Activated B cell treated with CpG ODN at 0.5 μM for 24 hours (primary cell): ENCODE measurements around the gene GNA14. TPM values are rescaled to one million over a fixed set of nuclear protein-coding genes. Genes with fewer than 3 reads are reported as not detected.

ENCODE experiments used
- ATAC-seq: fragments of 200-7000 bp; cut with Tn5 transposase; one replicate; pipeline ENCODE4 v1.10.0; 2021; ENCODE audit warnings: low read depth, mild to moderate bottlenecking, moderate library complexity
- CTCF ChIA-PET: fragments of 350-600 bp; sonication (Branson Sonifier 250); formaldehyde crosslinking; loops from one replicate; lab custom pipeline; 2021; ENCODE audit warnings: antibody characterized with exemption; lab: Charles Lee
- POLR2A ChIA-PET: fragments of 350-600 bp; sonication (Branson Sonifier 250); formaldehyde crosslinking; loops from one replicate; lab custom pipeline; 2021; ENCODE audit warnings: antibody characterized with exemption; lab: Charles Lee
- DNase-seq: peaks from one replicate; pipeline ENCODE4 v3.0.0; 2022
- H3K27ac Mint-ChIP-seq: one replicate; pipeline ENCODE4 v1.8.0; 2020; ENCODE audit warnings: mixed read lengths
- H3K27me3 Mint-ChIP-seq: one replicate; pipeline ENCODE4 v1.8.0; 2021; ENCODE audit warnings: mixed read lengths
- H3K36me3 Mint-ChIP-seq: one replicate; pipeline ENCODE4 v1.8.0; 2021; ENCODE audit warnings: low read depth, mixed read lengths
- H3K4me1 Mint-ChIP-seq: one replicate; pipeline ENCODE4 v1.8.0; 2021; ENCODE audit warnings: mixed read lengths
- H3K4me3 Mint-ChIP-seq: one replicate; pipeline ENCODE4 v1.8.0; 2020; ENCODE audit warnings: mild to moderate bottlenecking, mixed read lengths
- H3K9me3 Mint-ChIP-seq: one replicate; pipeline ENCODE4 v1.8.0; 2020; ENCODE audit warnings: mixed read lengths
- CTCF ChIP-seq: fragments of 200-600 bp; IDR thresholded peaks from one replicate; pipeline ENCODE4 v1.8.0; 2022; ENCODE audit warnings: antibody characterized with exemption, mild to moderate bottlenecking
- intact Hi-C: fragments of 100-400 bp; cut with micrococcal nuclease; formaldehyde crosslinking; loops from one replicate; pipeline ENCODE4 v1.15.1; 2024
- total RNA-seq: library from RNA; stranded (reverse); gene quantifications from 2 replicates; pipeline ENCODE4 v1.2.3, GENCODE V29; 2022

The GNA14 gene
- total RNA-seq, 1 donor from 2014 or later, result not detected

GRCh38 chr9:77562019-77562748, 85.9 kb downstream of the GNA14 start:
- H3K9me3 Mint-ChIP-seq, result no peaks in the 10 kb centered on the region
- no peaks in the 10 kb centered on the region for H3K27me3 Mint-ChIP-seq
- H3K36me3 Mint-ChIP-seq, result no peaks in the 10 kb centered on the region
- ChIA-PET POLR2A (no interaction called here), CTCF (no interaction called here)
- no peaks in the 10 kb centered on the region for H3K4me1 Mint-ChIP-seq
- no peak overlapping the region for H3K4me3 Mint-ChIP-seq
- no peak overlapping the region for H3K27ac Mint-ChIP-seq
- no peak for ATAC-seq
- TF ChIP-seq CTCF, result no peak
- intact Hi-C loops, result no loop called here
- DNase-seq, result no peak

- no peak for TF ChIP-seq CTCF
- H3K27ac Mint-ChIP-seq, result no peak overlapping the region
- POLR2A ChIA-PET, result no interaction called here
- H3K36me3 Mint-ChIP-seq, result no peaks in the 10 kb centered on the region
- no peaks in the 10 kb centered on the region for H3K27me3 Mint-ChIP-seq
- H3K9me3 Mint-ChIP-seq, result no peaks in the 10 kb centered on the region
- DNase-seq (no peak), ATAC-seq (no peak)
- no peaks in the 10 kb centered on the region for H3K4me1 Mint-ChIP-seq
- intact Hi-C loops, result no loop called here
- CTCF ChIA-PET, result no interaction called here
- H3K4me3 Mint-ChIP-seq, result no peak overlapping the region
Measured at GRCh38 chr9:77561331-77562018, 86.6 kb downstream of the GNA14 start.

- DNase-seq (no peak), ATAC-seq (no peak)
- Mint-ChIP-seq H3K36me3 (no peaks in the 10 kb centered on the region), H3K27ac (no peak overlapping the region), H3K4me3 (no peak overlapping the region), H3K4me1 (no peaks in the 10 kb centered on the region), H3K27me3 (peaks cover 2% of the 10 kb centered on the region), H3K9me3 (no peaks in the 10 kb centered on the region)
- ChIA-PET CTCF (no interaction called here), POLR2A (no interaction called here)
- intact Hi-C loops, result no loop called here
- TF ChIP-seq CTCF, result no peak
Measured at GRCh38 chr9:77556396-77556795, 91.7 kb downstream of the GNA14 start.

GRCh38 chr9:77554586-77555105, 93.5 kb downstream of the GNA14 start:
- Mint-ChIP-seq H3K9me3 (no peaks in the 10 kb centered on the region), H3K4me1 (no peaks in the 10 kb centered on the region), H3K27me3 (peaks cover 4% of the 10 kb centered on the region), H3K27ac (no peak overlapping the region), H3K36me3 (no peaks in the 10 kb centered on the region), H3K4me3 (no peak overlapping the region)
- CTCF ChIA-PET, result no interaction called here
- no peak for TF ChIP-seq CTCF
- DNase-seq, result no peak
- ATAC-seq, result no peak
- intact Hi-C loops, result no loop called here
- POLR2A ChIA-PET, result no interaction called here

GRCh38 chr9:77547106-77547730, 100.9 kb downstream of the GNA14 start:
- TF ChIP-seq CTCF, result no peak
- Mint-ChIP-seq H3K36me3 (no peaks in the 10 kb centered on the region), H3K4me1 (no peaks in the 10 kb centered on the region), H3K4me3 (no peak overlapping the region), H3K9me3 (peaks cover 4% of the 10 kb centered on the region), H3K27me3 (peaks cover 7% of the 10 kb centered on the region), H3K27ac (no peak overlapping the region)
- no peak for DNase-seq
- CTCF ChIA-PET, result no interaction called here
- POLR2A ChIA-PET, result no interaction called here
- intact Hi-C loops, result no loop called here
- no peak for ATAC-seq
